BLaER1 treated with 17β-estradiol and CSF1 and Interleukin-3, amounts not matched to agents 10 nM and 100 nM (cell line): ENCODE data around the gene RGS10.

Source experiments
- H3K27ac ChIP-seq, 11 experiments: shearing (Covaris generic); formaldehyde crosslinking; 2 replicates each; pipeline ENCODE4 v1.8.1; 2022
- H3K27me3 ChIP-seq, 11 experiments: shearing (Covaris generic); formaldehyde crosslinking; 2 replicates each; pipeline ENCODE4 v1.8.1; 2022
- H3K36me3 ChIP-seq, 11 experiments: shearing (Covaris generic); formaldehyde crosslinking; 2 replicates each; pipeline ENCODE4 v1.8.1; 2022
- H3K4me1 ChIP-seq, 10 experiments: shearing (Covaris generic); formaldehyde crosslinking; 2 replicates each; pipeline ENCODE4 v1.8.1; 2022
- H3K4me2 ChIP-seq, 11 experiments: shearing (Covaris generic); formaldehyde crosslinking; 2 replicates each; pipeline ENCODE4 v1.8.1; 2022
- H3K4me3 ChIP-seq, 10 experiments: shearing (Covaris generic); formaldehyde crosslinking; 2 replicates each; pipeline ENCODE4 v1.8.1; 2022
- H3K9ac ChIP-seq, 11 experiments: shearing (Covaris generic); formaldehyde crosslinking; 2 replicates each; pipeline ENCODE4 v1.8.1; 2022
- H3K9me3 ChIP-seq, 11 experiments: shearing (Covaris generic); formaldehyde crosslinking; replicated peaks in 1 of 11; 2 replicates each; pipeline ENCODE4 v1.8.1; 2022
- H4K20me1 ChIP-seq, 11 experiments: shearing (Covaris generic); formaldehyde crosslinking; 2 replicates each; pipeline ENCODE4 v1.8.1; 2022
- Cebpa-rat ChIP-seq, 11 experiments: shearing (Covaris generic); IDR thresholded peaks; 2 replicates each; pipeline ENCODE4 v1.8.1; 2022

RGS10 gene

DNA sequence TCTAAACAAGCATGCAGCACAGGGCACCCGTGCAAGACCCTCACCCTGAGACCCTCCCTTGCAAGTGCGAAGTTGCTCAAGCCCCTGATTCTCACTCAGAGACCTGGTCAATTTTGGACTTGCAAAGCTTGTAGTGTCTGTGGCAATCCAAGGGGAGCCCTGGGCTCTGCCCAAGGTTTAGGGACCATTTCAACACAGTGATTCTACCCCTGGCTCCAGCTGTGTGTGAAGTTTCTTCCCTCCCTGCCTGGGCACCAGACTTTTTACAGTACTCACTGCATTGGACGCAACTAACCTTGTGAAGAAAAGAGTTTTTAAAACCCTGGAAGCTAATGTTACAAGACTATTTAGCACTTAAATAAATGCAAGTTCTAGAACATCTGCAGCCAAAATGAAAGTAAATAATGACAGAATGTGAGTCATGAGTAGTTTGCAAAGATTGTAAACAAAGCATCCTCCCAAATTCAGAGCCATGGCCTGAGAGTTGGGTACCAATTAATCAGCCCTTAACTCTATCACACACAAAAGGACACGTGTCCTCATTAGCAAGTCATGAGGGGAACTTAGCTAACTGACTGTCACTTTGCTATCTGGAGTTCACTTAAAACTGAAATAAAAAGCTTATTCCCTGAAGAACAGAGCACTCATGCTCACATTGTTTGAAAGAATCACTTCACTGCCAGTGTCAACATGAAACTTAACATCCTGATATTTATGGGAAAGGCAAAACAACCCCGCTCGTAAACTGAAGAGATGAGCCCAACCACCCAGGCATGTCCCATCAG lies 48.1 kb downstream of the RGS10 start:
- Histone ChIP-seq H3K36me3 (peaks cover 0 to 22% (median 6%) of the 10 kb centered on the region in 11 experiments; a peak in 9 of 22 replicates), H3K27ac (no peak overlapping the region), H3K27me3 (no peaks in the 10 kb centered on the region), H3K4me1 (peaks cover 35 to 59% (median 48%) of the 10 kb centered on the region in 10 experiments), H3K9ac (no peak overlapping the region), H4K20me1 (no peaks in the 10 kb centered on the region; a peak in 1 of 22 replicates), H3K9me3 (no peaks in the 10 kb centered on the region), H3K4me2 (no peak overlapping the region), H3K4me3 (no peak overlapping the region)
- TF ChIP-seq Cebpa-rat (IDR thresholded peaks at IDR 0.05) = no peak

DNA sequence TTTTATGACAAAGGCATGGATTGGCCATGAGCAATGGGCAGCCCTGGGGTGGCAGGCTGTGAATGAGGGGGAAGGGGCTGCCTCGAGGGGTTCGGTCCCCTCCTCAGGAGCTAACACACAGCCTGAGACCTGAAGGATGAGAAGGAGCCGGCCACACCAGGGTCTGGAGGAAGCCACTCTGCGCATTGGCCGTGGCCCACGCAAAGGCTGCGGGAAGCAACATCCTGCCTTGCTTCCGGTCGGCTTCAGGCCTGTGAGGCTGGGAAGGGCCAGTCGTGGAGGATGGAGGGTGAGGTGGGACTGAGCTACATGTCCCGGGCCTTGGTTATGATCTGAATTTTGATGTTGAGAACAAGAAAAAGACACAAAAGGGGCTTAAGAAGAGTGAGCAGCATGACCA lies 49.4 kb downstream of the RGS10 start:
- H3K9me3 ChIP-seq = no peaks in the 10 kb centered on the region
- H3K9ac ChIP-seq = no peak overlapping the region
- H3K27me3 ChIP-seq = no peaks in the 10 kb centered on the region
- H3K4me1 ChIP-seq = peaks cover 35 to 59% (median 54%) of the 10 kb centered on the region in 10 experiments
- H3K4me2 ChIP-seq = peak overlapping the region in 2 of 11 experiments; percentile 61; a peak in 4 of 22 replicates
- no peak overlapping the region for H3K4me3 ChIP-seq
- H4K20me1 ChIP-seq = no peaks in the 10 kb centered on the region; a peak in 1 of 22 replicates
- peaks cover 0 to 9% (median 0%) of the 10 kb centered on the region in 11 experiments; a peak in 2 of 22 replicates for H3K36me3 ChIP-seq
- TF ChIP-seq Cebpa-rat (IDR thresholded peaks at IDR 0.05) = no peak
- H3K27ac ChIP-seq = no peak overlapping the region

DNA sequence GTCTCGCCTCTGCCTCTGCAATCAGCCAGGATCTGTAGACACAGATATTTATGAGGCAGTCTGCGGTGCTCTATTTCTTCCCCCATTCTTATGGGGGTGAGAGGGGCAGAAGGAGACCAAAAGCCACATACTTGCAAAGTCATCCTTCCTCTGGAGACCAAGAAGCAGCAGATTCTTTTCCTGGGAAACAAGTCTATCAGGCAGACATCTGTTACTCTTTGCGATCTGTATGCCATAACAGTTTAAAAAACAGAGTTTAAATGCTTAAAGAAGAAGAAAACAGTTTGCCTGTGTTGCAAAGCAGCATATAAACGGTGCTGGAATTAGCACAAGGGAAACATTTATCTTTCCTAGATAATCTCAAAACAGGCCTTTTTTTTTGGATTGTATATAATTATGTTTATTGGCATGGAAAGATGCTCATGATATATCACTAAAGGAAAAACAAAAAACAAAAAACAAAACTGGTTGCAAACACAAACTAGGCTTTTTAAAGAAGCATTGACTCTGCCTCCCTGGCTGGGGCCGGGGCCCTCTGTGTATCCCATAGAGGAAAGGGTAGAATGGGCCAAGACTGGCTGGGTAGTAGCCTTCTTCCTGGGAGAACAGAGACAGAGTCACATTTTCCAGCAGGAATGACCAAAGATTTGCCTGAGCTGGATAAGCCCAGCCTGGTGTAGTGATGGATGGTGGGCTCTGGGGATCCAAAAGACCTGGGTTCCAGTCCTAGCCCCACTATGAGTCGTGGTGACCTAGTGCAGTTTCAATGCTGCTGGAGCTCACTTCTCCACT lies 50.4 kb downstream of the RGS10 start:
- Histone ChIP-seq H3K4me1 (peaks cover 26 to 54% (median 50%) of the 10 kb centered on the region in 10 experiments), H3K4me3 (no peak overlapping the region), H3K27me3 (no peaks in the 10 kb centered on the region), H3K4me2 (peak overlapping the region; percentile 15 to 61 (median 44); a peak in 20 of 22 replicates), H4K20me1 (no peaks in the 10 kb centered on the region; a peak in 1 of 22 replicates), H3K9me3 (no peaks in the 10 kb centered on the region), H3K27ac (peak overlapping the region in 3 of 11 experiments; percentile 1 to 28 (median 2); a peak in 2 of 22 replicates), H3K9ac (peak overlapping the region in 1 of 11 experiments; percentile 24; a peak in 2 of 22 replicates), H3K36me3 (no peaks in the 10 kb centered on the region; a peak in 1 of 22 replicates)
- no peak for TF ChIP-seq Cebpa-rat (IDR thresholded peaks at IDR 0.05)

- Histone ChIP-seq H3K36me3 (no peaks in the 10 kb centered on the region), H3K4me1 (peaks cover 20 to 49% (median 39%) of the 10 kb centered on the region in 10 experiments; a peak in 19 of 20 replicates), H3K4me3 (peak overlapping the region; percentile 7 to 69 (median 50); a peak in 15 of 20 replicates), H3K27me3 (no peaks in the 10 kb centered on the region), H3K27ac (peak overlapping the region in 8 of 11 experiments; percentile 27 to 69 (median 60); a peak in 14 of 22 replicates), H3K9me3 (no peaks in the 10 kb centered on the region), H4K20me1 (no peaks in the 10 kb centered on the region; a peak in 1 of 22 replicates), H3K4me2 (peak overlapping the region; percentile 72 to 95 (median 82)), H3K9ac (peak overlapping the region in 10 of 11 experiments; percentile 34 to 72 (median 61); a peak in 19 of 22 replicates)
- no peak for TF ChIP-seq Cebpa-rat (IDR thresholded peaks at IDR 0.05)
Observed at GRCh38 chr10:119489991-119490326, 52.6 kb downstream of the RGS10 start.

GRCh38 chr10:119488675-119489074 lies 53.8 kb downstream of the RGS10 start:
- peak overlapping the region in 3 of 11 experiments; percentile 72 to 91 (median 88); a peak in 7 of 22 replicates for H3K4me2 ChIP-seq
- no peaks in the 10 kb centered on the region; a peak in 1 of 22 replicates for H4K20me1 ChIP-seq
- no peaks in the 10 kb centered on the region for H3K36me3 ChIP-seq
- H3K9me3 ChIP-seq = peaks cover 0 to 9% (median 0%) of the 10 kb centered on the region in 11 experiments; a peak in 9 of 22 replicates
- peaks cover 20 to 45% (median 35%) of the 10 kb centered on the region in 10 experiments; a peak in 19 of 20 replicates for H3K4me1 ChIP-seq
- H3K9ac ChIP-seq = no peak overlapping the region
- H3K4me3 ChIP-seq = no peak overlapping the region
- TF ChIP-seq Cebpa-rat (IDR thresholded peaks at IDR 0.05) = no peak
- H3K27me3 ChIP-seq = no peaks in the 10 kb centered on the region
- H3K27ac ChIP-seq = no peak overlapping the region

DNA sequence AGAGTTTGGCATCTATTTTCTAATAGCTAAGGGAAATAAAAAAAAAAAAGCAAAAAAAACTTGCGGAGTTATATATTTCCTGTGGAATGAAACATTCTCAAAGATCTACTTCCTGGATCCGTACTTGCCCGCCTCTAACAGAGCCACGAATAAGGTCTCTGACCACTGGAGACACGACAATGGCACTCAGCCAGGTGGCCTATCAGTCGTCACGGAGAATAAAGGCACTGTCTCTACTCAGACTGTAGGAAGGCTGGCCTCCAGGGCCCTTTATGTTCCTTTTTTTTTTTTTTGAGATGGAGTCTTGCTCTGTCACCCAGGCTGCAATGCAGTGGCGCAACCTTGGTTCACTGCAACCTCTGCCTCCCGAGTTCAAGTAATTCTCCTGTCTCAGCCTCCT lies 58.7 kb downstream of the RGS10 start:
- Histone ChIP-seq H3K4me1 (peaks cover 7 to 29% (median 10%) of the 10 kb centered on the region in 10 experiments), H4K20me1 (no peaks in the 10 kb centered on the region), H3K4me3 (no peak overlapping the region), H3K4me2 (peak overlapping the region in 1 of 11 experiments; percentile 5; a peak in 1 of 22 replicates), H3K9ac (no peak overlapping the region), H3K27me3 (no peaks in the 10 kb centered on the region), H3K9me3 (peaks cover 0 to 26% (median 13%) of the 10 kb centered on the region in 11 experiments; a peak in 12 of 22 replicates), H3K27ac (0 out of 22 replicates have a peak overlapping the region, but pooled peaks of 1 of the 11 experiments have one; percentile 7), H3K36me3 (peaks cover 0 to 5% (median 0%) of the 10 kb centered on the region in 11 experiments; a peak in 2 of 22 replicates)
- TF ChIP-seq Cebpa-rat (IDR thresholded peaks at IDR 0.05) = no peak

DNA sequence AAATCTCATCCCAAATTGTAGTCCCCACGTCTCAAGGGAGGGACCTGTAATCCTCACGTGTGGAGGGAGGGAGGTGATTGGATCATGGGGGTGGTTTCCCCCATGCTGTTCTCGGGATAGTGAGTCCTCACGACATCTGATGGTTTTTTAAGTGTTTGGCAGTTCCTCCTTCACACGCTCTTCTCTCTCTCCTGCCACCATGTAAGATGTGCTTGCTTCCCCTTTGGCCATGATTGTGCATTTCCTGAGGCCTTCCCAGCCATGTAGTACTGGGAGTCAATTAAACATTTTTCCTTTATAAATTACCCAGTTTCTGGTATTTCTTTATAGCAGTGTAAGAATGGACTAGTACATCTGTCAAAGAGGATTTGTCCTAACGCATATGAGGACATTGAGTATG lies 59.5 kb downstream of the RGS10 start:
- peak overlapping the region in 2 of 11 experiments; percentile 0 to 6; a peak in 3 of 22 replicates for H3K4me2 ChIP-seq
- TF ChIP-seq Cebpa-rat (IDR thresholded peaks at IDR 0.05) = no peak
- no peak overlapping the region; a peak in 2 of 20 replicates for H3K4me3 ChIP-seq
- no peak overlapping the region for H3K9ac ChIP-seq
- peak overlapping the region in 3 of 11 experiments; percentile 7 to 34 (median 15); a peak in 1 of 22 replicates for H3K27ac ChIP-seq
- H3K36me3 ChIP-seq = peaks cover 0 to 5% (median 0%) of the 10 kb centered on the region in 11 experiments; a peak in 2 of 22 replicates
- no peaks in the 10 kb centered on the region for H4K20me1 ChIP-seq
- H3K9me3 ChIP-seq = peaks cover 0 to 26% (median 13%) of the 10 kb centered on the region in 11 experiments; a peak in 12 of 22 replicates
- no peaks in the 10 kb centered on the region for H3K27me3 ChIP-seq
- H3K4me1 ChIP-seq = peaks cover 15 to 37% (median 18%) of the 10 kb centered on the region in 10 experiments

DNA sequence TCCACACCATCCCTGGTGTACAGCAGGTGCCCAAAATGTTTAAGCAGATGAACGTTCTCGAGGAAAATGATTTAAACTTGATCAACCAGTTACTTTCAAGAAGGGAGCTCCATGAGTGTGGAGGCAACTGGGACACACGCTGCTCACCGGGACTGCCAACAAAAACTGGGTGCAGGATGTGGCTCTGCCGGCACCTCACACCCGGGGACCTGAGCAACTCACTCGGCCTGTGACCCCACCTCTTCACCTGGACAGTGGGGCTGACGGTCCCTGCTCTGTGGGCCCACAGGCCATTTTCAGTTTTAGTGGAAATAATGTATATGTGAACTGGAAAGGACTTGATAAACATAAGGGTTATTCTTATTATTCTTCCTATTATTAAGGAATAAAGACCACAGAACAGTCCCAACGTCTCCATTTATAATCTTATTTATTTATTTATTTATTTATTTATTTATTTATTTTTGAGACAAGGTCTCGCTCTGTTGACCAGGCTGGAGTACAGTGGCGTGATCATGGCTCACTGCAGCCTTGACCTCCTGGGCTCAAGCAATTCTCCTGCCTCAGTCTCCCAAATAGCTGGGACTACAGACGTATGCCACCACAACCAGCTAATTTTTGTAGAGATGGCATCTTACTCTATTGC lies 60.6 kb downstream of the RGS10 start:
- H3K27me3 ChIP-seq = no peaks in the 10 kb centered on the region
- H3K4me2 ChIP-seq = no peak overlapping the region
- peaks cover 0 to 26% (median 13%) of the 10 kb centered on the region in 11 experiments; a peak in 12 of 22 replicates for H3K9me3 ChIP-seq
- peaks cover 0 to 5% (median 0%) of the 10 kb centered on the region in 11 experiments; a peak in 2 of 22 replicates for H3K36me3 ChIP-seq
- no peak for TF ChIP-seq Cebpa-rat (IDR thresholded peaks at IDR 0.05)
- no peaks in the 10 kb centered on the region for H4K20me1 ChIP-seq
- no peak overlapping the region for H3K9ac ChIP-seq
- H3K27ac ChIP-seq = no peak overlapping the region
- H3K4me3 ChIP-seq = no peak overlapping the region
- peaks cover 25 to 48% (median 28%) of the 10 kb centered on the region in 10 experiments for H3K4me1 ChIP-seq
